ENCODE data around the gene GABRB1.
"Not testable (repeated sequence)": the region's sequence is repeated elsewhere in the genome, so short reads cannot be mapped to it uniquely, and the experiment has no call there.

- not testable (repeated sequence) for TF ChIP-seq CTCF (IDR thresholded peaks at IDR 0.05); POLR2A (IDR thresholded peaks at IDR 0.05); POLR2AphosphoS5 (IDR thresholded peaks at IDR 0.05; ENCODE audit: insufficient read depth in 1 of 2, low read depth in 1 of 2)
Observed at GRCh38 chr4:47378021-47378530, 346.7 kb downstream of the GABRB1 start.

Measured in vagina (tissue), 2 donors.